ENCODE results near the gene SIX3. TPM values are rescaled to one million over a fixed set of nuclear protein-coding genes. Genes with fewer than 3 reads are reported as not detected.

The SIX3 gene
- total RNA-seq, 4 donors from 2014 or later = not detected

DNA sequence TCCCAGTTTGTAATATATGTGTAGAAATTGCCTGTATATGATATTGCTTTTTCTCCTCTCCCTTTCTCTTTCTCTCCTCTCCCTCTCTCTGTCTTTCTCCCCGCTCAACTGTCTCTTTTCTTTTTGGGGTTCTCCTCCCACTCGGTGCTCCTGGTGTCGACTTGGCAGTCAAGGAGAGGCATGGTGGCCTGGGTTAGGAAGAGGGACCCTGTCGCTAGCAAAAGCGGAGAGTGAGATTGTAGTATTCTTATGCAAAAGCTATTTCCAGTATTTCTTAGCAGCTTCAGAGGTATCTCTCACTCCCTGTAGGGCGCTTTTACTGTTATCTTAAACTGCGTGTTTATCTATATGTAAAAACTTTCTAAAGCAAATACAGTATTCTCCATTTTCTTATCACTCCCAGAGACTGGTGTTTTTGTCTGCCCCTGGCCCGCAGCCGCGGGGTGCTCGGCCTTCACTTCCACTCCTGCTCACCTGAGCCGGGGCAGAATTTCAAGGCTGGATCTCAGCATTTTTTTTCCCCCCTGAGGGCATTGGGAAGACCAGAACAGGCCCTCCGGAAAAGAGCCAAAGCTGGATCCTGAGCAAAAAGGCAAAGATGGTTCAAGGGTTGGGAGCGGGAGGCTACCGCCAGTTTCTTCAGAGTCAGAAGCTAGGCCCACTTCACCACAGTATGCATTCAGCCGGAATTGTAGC, 4.3 kb downstream of the SIX3 start:
- TF ChIP-seq, protein P1, sequence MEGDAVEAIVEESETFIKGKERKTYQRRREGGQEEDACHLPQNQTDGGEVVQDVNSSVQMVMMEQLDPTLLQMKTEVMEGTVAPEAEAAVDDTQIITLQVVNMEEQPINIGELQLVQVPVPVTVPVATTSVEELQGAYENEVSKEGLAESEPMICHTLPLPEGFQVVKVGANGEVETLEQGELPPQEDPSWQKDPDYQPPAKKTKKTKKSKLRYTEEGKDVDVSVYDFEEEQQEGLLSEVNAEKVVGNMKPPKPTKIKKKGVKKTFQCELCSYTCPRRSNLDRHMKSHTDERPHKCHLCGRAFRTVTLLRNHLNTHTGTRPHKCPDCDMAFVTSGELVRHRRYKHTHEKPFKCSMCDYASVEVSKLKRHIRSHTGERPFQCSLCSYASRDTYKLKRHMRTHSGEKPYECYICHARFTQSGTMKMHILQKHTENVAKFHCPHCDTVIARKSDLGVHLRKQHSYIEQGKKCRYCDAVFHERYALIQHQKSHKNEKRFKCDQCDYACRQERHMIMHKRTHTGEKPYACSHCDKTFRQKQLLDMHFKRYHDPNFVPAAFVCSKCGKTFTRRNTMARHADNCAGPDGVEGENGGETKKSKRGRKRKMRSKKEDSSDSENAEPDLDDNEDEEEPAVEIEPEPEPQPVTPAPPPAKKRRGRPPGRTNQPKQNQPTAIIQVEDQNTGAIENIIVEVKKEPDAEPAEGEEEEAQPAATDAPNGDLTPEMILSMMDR (IDR thresholded peaks at IDR 0.05) = no peak
- no peak for TF ChIP-seq POLR2A (IDR thresholded peaks at IDR 0.05)
- no peaks in the 10 kb centered on the region for H3K36me3 ChIP-seq
- DNase-seq = no peak
- no peaks in the 10 kb centered on the region for H3K9me3 ChIP-seq
- no peak overlapping the region for H3K27ac ChIP-seq
- peaks cover 0 to 45% of the 10 kb centered on the region in 2 donors for H3K27me3 ChIP-seq
- intact Hi-C loops (cut with DNase I; ENCODE audit: low total_unique reads) = no loop called here
- H3K4me3 ChIP-seq = no peak overlapping the region
- peaks cover 0 to 11% of the 10 kb centered on the region in 2 donors for H3K4me1 ChIP-seq

GRCh38 chr2:44946372-44947027, 5.0 kb downstream of the SIX3 start:
- Histone ChIP-seq H3K36me3 (no peaks in the 10 kb centered on the region), H3K27ac (no peak overlapping the region), H3K9me3 (no peaks in the 10 kb centered on the region), H3K27me3 (peaks cover 0 to 44% of the 10 kb centered on the region in 2 donors), H3K4me3 (no peak overlapping the region), H3K4me1 (peaks cover 0 to 11% of the 10 kb centered on the region in 2 donors)
- TF ChIP-seq POLR2A (IDR thresholded peaks at IDR 0.05) = no peak
- TF ChIP-seq, protein P1 (IDR thresholded peaks at IDR 0.05) = no peak
- intact Hi-C loops (cut with DNase I; ENCODE audit: low total_unique reads) = no loop called here
- DNase-seq = no peak

DNA sequence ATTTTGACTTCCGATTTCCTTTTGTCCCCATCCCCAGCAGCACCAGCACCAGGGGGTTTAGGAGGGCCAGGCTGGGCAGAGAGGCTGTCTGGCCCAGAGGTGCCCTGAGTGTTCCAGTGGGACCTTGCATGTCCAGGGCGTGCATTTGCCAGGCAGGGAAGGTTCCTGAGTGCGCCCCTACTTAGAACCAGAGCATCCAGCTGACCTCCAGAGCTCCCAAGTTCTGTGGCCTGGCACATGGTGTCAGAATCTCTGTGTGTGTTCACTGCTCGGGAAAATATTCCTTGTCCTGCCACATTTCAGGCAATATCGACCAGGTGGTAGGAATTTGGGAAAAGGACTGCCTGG, 5.5 kb downstream of the SIX3 start:
- Histone ChIP-seq H3K36me3 (no peaks in the 10 kb centered on the region), H3K27me3 (peaks cover 0 to 40% of the 10 kb centered on the region in 2 donors), H3K4me3 (no peak overlapping the region), H3K9me3 (no peaks in the 10 kb centered on the region), H3K4me1 (peaks cover 0 to 10% of the 10 kb centered on the region in 2 donors), H3K27ac (no peak overlapping the region)
- DNase-seq = no peak
- TF ChIP-seq, protein P1 (IDR thresholded peaks at IDR 0.05) = no peak
- TF ChIP-seq POLR2A (IDR thresholded peaks at IDR 0.05) = no peak
- intact Hi-C loops (cut with DNase I; ENCODE audit: low total_unique reads) = no loop called here

- intact Hi-C loops (cut with DNase I; ENCODE audit: low total_unique reads) = no loop called here
- Histone ChIP-seq H3K27me3 (peaks cover 0 to 36% of the 10 kb centered on the region in 2 donors), H3K36me3 (no peaks in the 10 kb centered on the region), H3K9me3 (no peaks in the 10 kb centered on the region), H3K4me1 (no peaks in the 10 kb centered on the region), H3K27ac (no peak overlapping the region), H3K4me3 (no peak overlapping the region)
- TF ChIP-seq, protein P1 (IDR thresholded peaks at IDR 0.05) = no peak
- TF ChIP-seq POLR2A (IDR thresholded peaks at IDR 0.05) = no peak
- no peak for DNase-seq
Observed at GRCh38 chr2:44948565-44949328, 7.2 kb downstream of the SIX3 start.
